ENCODE results near the gene TRIML1. TPM values are rescaled to one million over a fixed set of nuclear protein-coding genes. Genes with fewer than 3 reads are reported as not detected.

TRIML1 gene
- total RNA-seq, 1 experiment from 2014 or later, result not detected

GRCh38 chr4:188117631-188118324 lies 21.5 kb upstream of the TRIML1 start:
- POLR2A ChIA-PET, result no interaction called here

GRCh38 chr4:188121530-188121929 lies 17.7 kb upstream of the TRIML1 start:
- no peaks in the 10 kb centered on the region for H3K36me3 ChIP-seq (ENCODE audit: control insufficient read depth in 1 of 2, insufficient read depth in 2 of 2, low read length in 2 of 2)
- no peak overlapping the region for H3K9ac ChIP-seq (ENCODE audit: low read length)
- H3K4me1 ChIP-seq (ENCODE audit: control insufficient read depth in 1 of 2, insufficient read depth in 2 of 2, low read length in 2 of 2), result peaks cover 0 to 12% of the 10 kb centered on the region in 2 experiments; a peak in 2 of 4 replicates
- ChIA-PET RAD21 (ENCODE audit: low non-redundant PET in 1 of 2, low total read pairs in 2 of 2, uncharacterized antibody in 2 of 2, unreplicated experiment in 2 of 2) (no interaction called here), POLR2A (no interaction called here), CTCF (no interaction called here)
- H3K27me3 ChIP-seq (ENCODE audit: insufficient read depth, low read length), result no peaks in the 10 kb centered on the region
- TF ChIP-seq ZBTB33 (IDR thresholded peaks at IDR 0.05; ENCODE audit: extremely low read depth, insufficient replicate concordance, low read length) (no peak), ATF3 (IDR thresholded peaks at IDR 0.05) (no peak), EZH2phosphoT487 (IDR thresholded peaks at IDR 0.05; ENCODE audit: borderline replicate concordance) (no peak), CBX3 (IDR thresholded peaks at IDR 0.05; ENCODE audit: low read depth) (no peak), FOSL1 (IDR thresholded peaks at IDR 0.05; ENCODE audit: low read depth) (no peak), JUND (IDR thresholded peaks at IDR 0.05) (no peak), CEBPB (IDR thresholded peaks at IDR 0.05; ENCODE audit: low read depth) (no peak), RAD21 (IDR thresholded peaks at IDR 0.05; ENCODE audit: low read depth) (no peak), ZNF274 (IDR thresholded peaks at IDR 0.05; ENCODE audit: low read depth, low read length) (no peak), POLR2AphosphoS5 (IDR thresholded peaks at IDR 0.05; ENCODE audit: low read depth, low read length) (no peak), REST (IDR thresholded peaks at IDR 0.05; ENCODE audit: low read depth) (no peak)
- H3K4me2 ChIP-seq (ENCODE audit: low read length), result no peak overlapping the region
- BruUV-seq (replicated peaks), result no TSS peak
- H2AFZ ChIP-seq (ENCODE audit: low read depth, low read length, poor library complexity, severe bottlenecking), result no peak overlapping the region
- H3K27ac ChIP-seq (ENCODE audit: low read depth, low read length), result no peak overlapping the region
- no peaks in the 10 kb centered on the region for H3K79me2 ChIP-seq (ENCODE audit: insufficient read depth, low read length)
- no peak for ATAC-seq
- no peaks in the 10 kb centered on the region for H4K20me1 ChIP-seq (ENCODE audit: insufficient read depth)
- intact Hi-C loops (cut with micrococcal nuclease), result no loop called here
- no peak for DNase-seq (ENCODE audit: low read depth, low spot score)
- H3K4me3 ChIP-seq (replicated peaks in 1 of 2; ENCODE audit: low read depth in 1 of 2, low read length in 2 of 2), result no peak overlapping the region
- no peaks in the 10 kb centered on the region for H3K9me2 ChIP-seq (ENCODE audit: insufficient read depth)
- H3K9me3 ChIP-seq (ENCODE audit: control insufficient read depth in 1 of 2, insufficient read depth in 1 of 2, low read depth in 1 of 2, low read length in 2 of 2), result no peaks in the 10 kb centered on the region

More at GRCh38 chr4:188117631-188118324, 21.5 kb upstream of the TRIML1 start:
- H3K27me3 ChIP-seq (ENCODE audit: insufficient read depth, low read length), result no peaks in the 10 kb centered on the region
- H3K9ac ChIP-seq (ENCODE audit: low read length), result no peak overlapping the region
- no peaks in the 10 kb centered on the region for H4K20me1 ChIP-seq (ENCODE audit: insufficient read depth)
- intact Hi-C loops (cut with micrococcal nuclease), result no loop called here
- no peak overlapping the region for H3K27ac ChIP-seq (ENCODE audit: low read depth, low read length)
- H3K79me2 ChIP-seq (ENCODE audit: insufficient read depth, low read length), result no peaks in the 10 kb centered on the region
- BruUV-seq (replicated peaks), result no TSS peak
- no peak overlapping the region for H3K4me2 ChIP-seq (ENCODE audit: low read length)
- ATAC-seq (peak; percentile 49), DNase-seq (ENCODE audit: low read depth, low spot score) (no peak)
- no peaks in the 10 kb centered on the region for H3K9me2 ChIP-seq (ENCODE audit: insufficient read depth)
- H3K36me3 ChIP-seq (ENCODE audit: control insufficient read depth in 1 of 2, insufficient read depth in 2 of 2, low read length in 2 of 2), result no peaks in the 10 kb centered on the region
- peaks cover 0 to 8% of the 10 kb centered on the region in 2 experiments; a peak in 2 of 4 replicates for H3K4me1 ChIP-seq (ENCODE audit: control insufficient read depth in 1 of 2, insufficient read depth in 2 of 2, low read length in 2 of 2)
- ChIA-PET CTCF (no interaction called here), RAD21 (ENCODE audit: low non-redundant PET in 1 of 2, low total read pairs in 2 of 2, uncharacterized antibody in 2 of 2, unreplicated experiment in 2 of 2) (no interaction called here)
- H2AFZ ChIP-seq (ENCODE audit: low read depth, low read length, poor library complexity, severe bottlenecking), result no peak overlapping the region
- TF ChIP-seq, protein P1, sequence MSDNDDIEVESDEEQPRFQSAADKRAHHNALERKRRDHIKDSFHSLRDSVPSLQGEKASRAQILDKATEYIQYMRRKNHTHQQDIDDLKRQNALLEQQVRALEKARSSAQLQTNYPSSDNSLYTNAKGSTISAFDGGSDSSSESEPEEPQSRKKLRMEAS (IDR thresholded peaks at IDR 0.05), result peak; percentile 36; the same call in 1 of the 2 replicates
- TF ChIP-seq CBX3 (IDR thresholded peaks at IDR 0.05; ENCODE audit: low read depth) (no peak), SRF (IDR thresholded peaks at IDR 0.05; ENCODE audit: low read depth) (no peak), YY1 (IDR thresholded peaks at IDR 0.05; ENCODE audit: extremely low read depth, insufficient replicate concordance, low read depth, low read length) (no peak), ZFX (IDR thresholded peaks at IDR 0.05) (no peak), CEBPB (IDR thresholded peaks at IDR 0.05; ENCODE audit: low read depth) (no peak)
- H3K4me3 ChIP-seq (replicated peaks in 1 of 2; ENCODE audit: low read depth in 1 of 2, low read length in 2 of 2), result no peak overlapping the region
- H3K9me3 ChIP-seq (ENCODE audit: control insufficient read depth in 1 of 2, insufficient read depth in 1 of 2, low read depth in 1 of 2, low read length in 2 of 2), result no peaks in the 10 kb centered on the region

Measured in HCT116 (cell line).